Liver (tissue), 3 donors: ENCODE results near the gene INPP4B.

Experiments
- SP1 ChIP-seq: IDR thresholded peaks from 2 replicates; pipeline ENCODE4 v1.6.1; 2018; ENCODE audit warnings: antibody characterized with exemption, mild to moderate bottlenecking
- YY1 ChIP-seq: IDR thresholded peaks from 2 replicates; pipeline ENCODE4 v1.6.1; 2016; ENCODE audit warnings: antibody characterized with exemption, mild to moderate bottlenecking
- TF ChIP-seq, protein P1 (sequence below): fragments of 150-350 bp; IDR thresholded peaks from 2 replicates; pipeline ENCODE4 v1.5.1; 2017; ENCODE audit warnings: improper control_type of control experiment, low read depth, low read length; ENCODE audit not compliant: missing input control
- TF ChIP-seq, protein P2 (sequence below): IDR thresholded peaks from 2 replicates; pipeline ENCODE4 v1.6.1; 2016; ENCODE audit warnings: antibody characterized with exemption, mild to moderate bottlenecking
- donor health status: healthy.
- donor health status: healthy.

DNA sequence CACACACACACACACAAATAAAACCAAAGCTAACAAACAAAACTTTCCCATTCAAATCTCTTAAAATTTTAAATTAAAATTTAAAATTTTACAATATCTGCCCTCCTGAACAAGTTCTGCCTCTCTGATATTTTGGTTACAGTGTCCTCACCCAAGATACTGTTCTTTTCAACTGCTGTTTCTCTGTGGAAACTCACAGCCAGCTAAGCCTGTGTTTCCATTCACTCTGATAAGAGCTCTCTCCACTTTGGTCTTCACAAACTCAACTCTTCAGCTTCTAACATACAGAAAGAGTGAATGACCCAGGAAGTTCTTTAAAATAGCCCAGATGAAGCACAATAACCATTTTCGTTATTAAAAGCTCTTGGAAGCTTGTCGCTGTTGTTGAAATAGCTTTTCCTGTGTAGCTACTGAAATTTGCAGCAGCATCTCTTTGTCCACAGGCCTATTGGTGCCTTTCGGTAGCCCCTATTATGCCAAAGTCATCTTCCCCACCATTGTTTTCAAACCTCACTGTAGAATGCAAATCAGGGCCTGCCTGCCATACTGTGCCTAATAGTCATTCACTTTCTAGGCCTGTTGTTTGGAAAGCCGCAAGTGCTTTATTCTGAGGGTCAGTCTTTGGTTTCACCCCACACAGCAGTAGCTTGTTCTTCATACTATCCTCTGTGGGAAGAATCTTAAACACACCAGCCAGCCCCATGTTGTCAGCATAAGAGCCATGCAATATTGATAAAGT lies 19.4 kb downstream of the INPP4B start:
- TF ChIP-seq, protein P1, sequence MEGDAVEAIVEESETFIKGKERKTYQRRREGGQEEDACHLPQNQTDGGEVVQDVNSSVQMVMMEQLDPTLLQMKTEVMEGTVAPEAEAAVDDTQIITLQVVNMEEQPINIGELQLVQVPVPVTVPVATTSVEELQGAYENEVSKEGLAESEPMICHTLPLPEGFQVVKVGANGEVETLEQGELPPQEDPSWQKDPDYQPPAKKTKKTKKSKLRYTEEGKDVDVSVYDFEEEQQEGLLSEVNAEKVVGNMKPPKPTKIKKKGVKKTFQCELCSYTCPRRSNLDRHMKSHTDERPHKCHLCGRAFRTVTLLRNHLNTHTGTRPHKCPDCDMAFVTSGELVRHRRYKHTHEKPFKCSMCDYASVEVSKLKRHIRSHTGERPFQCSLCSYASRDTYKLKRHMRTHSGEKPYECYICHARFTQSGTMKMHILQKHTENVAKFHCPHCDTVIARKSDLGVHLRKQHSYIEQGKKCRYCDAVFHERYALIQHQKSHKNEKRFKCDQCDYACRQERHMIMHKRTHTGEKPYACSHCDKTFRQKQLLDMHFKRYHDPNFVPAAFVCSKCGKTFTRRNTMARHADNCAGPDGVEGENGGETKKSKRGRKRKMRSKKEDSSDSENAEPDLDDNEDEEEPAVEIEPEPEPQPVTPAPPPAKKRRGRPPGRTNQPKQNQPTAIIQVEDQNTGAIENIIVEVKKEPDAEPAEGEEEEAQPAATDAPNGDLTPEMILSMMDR: no peak
- TF ChIP-seq, protein P2, sequence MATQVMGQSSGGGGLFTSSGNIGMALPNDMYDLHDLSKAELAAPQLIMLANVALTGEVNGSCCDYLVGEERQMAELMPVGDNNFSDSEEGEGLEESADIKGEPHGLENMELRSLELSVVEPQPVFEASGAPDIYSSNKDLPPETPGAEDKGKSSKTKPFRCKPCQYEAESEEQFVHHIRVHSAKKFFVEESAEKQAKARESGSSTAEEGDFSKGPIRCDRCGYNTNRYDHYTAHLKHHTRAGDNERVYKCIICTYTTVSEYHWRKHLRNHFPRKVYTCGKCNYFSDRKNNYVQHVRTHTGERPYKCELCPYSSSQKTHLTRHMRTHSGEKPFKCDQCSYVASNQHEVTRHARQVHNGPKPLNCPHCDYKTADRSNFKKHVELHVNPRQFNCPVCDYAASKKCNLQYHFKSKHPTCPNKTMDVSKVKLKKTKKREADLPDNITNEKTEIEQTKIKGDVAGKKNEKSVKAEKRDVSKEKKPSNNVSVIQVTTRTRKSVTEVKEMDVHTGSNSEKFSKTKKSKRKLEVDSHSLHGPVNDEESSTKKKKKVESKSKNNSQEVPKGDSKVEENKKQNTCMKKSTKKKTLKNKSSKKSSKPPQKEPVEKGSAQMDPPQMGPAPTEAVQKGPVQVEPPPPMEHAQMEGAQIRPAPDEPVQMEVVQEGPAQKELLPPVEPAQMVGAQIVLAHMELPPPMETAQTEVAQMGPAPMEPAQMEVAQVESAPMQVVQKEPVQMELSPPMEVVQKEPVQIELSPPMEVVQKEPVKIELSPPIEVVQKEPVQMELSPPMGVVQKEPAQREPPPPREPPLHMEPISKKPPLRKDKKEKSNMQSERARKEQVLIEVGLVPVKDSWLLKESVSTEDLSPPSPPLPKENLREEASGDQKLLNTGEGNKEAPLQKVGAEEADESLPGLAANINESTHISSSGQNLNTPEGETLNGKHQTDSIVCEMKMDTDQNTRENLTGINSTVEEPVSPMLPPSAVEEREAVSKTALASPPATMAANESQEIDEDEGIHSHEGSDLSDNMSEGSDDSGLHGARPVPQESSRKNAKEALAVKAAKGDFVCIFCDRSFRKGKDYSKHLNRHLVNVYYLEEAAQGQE: no peak
- no peak for TF ChIP-seq SP1
- TF ChIP-seq YY1: no peak
